GM12801 (cell line): Measurements from ENCODE around the gene PTPRN2.

ENCODE experiments used
- TF ChIP-seq, protein P1 (sequence below): IDR thresholded peaks from one replicate; pipeline ENCODE4 v1.5.1; 2011; ENCODE audit warnings: control low read depth; ENCODE audit not compliant: insufficient read length; ENCODE audit errors: extremely low read depth

The PTPRN2 gene

DNA sequence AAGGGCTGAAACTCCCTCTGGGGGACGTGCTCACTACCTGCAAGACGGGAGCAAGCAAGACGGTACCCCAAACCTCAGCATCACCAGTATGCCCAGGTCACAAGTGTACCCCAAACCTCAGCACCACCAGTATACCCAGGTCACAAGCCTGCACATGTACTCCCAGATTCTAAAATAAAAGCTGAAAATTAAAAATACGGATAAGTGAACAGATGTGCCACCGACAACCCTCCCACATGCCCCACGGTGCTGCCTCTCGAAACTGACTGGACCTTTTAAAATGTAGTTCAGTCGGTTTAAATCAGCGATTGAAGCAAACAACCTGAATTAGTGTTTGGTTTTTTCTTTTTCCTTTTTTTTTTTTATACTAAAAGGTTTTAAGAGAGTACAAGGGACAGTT is 684.3 kb downstream of the PTPRN2 start:
- TF ChIP-seq, protein P1, sequence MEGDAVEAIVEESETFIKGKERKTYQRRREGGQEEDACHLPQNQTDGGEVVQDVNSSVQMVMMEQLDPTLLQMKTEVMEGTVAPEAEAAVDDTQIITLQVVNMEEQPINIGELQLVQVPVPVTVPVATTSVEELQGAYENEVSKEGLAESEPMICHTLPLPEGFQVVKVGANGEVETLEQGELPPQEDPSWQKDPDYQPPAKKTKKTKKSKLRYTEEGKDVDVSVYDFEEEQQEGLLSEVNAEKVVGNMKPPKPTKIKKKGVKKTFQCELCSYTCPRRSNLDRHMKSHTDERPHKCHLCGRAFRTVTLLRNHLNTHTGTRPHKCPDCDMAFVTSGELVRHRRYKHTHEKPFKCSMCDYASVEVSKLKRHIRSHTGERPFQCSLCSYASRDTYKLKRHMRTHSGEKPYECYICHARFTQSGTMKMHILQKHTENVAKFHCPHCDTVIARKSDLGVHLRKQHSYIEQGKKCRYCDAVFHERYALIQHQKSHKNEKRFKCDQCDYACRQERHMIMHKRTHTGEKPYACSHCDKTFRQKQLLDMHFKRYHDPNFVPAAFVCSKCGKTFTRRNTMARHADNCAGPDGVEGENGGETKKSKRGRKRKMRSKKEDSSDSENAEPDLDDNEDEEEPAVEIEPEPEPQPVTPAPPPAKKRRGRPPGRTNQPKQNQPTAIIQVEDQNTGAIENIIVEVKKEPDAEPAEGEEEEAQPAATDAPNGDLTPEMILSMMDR, result no peak

DNA sequence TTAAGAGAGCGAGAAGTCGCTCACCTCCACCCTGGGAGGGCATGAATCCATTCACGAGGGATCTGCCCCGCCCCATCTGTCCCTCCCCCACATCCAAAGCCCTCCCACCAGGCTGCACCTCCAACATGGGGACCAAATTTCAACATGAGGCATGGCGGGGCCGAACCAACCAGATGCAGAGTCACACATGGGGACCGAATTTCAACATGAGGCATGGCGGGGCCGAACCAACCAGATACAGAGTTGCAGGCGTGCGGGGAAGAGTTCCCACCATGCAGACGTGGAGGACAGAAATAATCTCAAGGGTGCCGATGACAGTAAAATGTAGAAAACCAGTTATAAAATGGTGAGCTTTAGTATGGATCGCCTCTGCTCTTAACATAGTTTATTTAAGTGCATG is 686.5 kb downstream of the PTPRN2 start:
- TF ChIP-seq, protein P1, result no peak

DNA sequence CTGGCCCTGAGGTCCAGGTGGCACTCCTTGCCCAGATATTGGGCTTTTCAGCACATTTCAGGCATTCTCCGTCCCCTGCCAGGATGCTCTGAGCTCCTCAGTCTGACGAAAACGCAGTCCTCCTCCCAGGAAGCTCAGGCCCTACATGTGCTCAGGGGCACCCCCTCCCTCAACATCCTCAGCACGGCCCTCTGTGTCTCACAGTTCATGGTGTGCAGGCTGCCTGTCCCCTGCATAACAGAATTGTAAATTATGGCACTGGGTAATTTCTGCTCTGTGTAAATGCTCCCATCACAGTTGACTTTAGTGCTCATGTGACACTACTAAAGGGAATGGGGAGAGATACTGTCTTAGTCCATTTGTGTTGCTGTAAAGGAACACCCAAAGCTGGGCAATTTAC is 687.1 kb downstream of the PTPRN2 start:
- TF ChIP-seq, protein P1, result no peak

DNA sequence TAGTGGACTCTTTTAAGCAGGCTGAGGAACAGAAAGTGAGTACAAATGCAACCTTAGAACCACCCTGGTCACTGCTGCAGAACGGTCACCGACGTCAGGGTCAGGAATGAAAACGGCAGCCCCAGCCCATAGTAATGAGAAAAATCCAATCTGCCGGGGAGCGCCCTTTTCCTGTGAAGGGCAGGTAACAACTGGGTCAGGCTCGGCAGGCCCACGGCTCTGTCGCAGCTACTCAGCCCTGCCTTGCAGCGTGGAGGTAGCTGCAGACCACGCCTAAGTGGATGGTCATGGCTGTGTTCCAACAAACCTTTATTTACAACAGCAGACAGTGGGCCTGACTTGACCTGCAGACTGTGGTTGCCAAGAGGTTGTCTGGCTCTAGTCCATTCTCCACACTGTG is 687.6 kb downstream of the PTPRN2 start:
- TF ChIP-seq, protein P1, result no peak

DNA sequence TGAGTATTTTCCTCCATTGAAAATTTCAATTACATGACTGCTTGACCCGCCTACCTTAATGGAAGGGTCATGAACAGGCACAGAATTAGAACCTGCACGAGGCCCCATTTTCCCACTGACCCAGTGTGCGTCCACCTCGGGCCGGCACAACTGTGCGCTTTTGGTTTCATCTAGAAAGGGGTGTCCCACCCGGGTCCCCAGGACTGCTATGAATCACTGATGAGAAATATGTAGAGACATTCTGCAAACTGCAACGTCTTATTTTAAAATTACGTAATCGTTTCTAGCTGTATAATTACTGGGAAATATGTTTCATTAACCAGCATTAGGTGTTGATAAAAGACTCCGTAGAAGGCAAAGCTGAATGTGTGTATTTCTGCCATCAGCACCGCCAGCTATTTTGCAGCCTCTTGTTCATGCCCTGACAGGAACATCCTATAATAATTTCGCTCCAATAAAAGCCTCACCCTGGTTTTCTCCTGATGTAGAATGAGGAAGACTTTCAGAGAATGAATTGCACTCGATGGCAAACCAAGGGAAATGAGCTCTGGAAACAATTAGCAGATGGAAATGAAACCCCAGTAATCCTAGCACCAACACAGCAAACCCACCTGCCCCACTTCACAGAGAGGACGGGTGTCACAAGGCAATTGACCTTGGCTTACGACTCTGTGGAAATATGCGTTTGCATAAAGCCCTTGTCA is 688.7 kb downstream of the PTPRN2 start:
- TF ChIP-seq, protein P1, result no peak

DNA sequence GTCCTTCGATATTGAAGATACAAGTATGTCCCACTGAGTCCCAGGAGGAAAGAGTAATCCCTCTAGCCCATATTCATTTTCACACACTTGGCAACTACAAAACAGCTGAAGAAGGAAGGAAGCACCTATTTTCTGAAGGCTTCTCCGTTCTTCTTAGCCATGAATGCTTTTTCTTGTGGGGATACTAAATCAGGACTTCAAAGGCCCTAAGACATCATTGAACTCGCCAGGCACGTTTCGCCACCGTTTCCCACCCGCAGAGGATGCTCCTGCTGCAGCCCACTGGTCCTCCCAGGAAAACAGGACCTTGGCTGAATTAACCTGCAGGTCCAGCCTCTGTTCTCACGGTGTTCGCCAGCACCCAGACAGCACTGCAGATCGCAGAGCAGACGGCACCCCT is 689.4 kb downstream of the PTPRN2 start:
- TF ChIP-seq, protein P1, result no peak

DNA sequence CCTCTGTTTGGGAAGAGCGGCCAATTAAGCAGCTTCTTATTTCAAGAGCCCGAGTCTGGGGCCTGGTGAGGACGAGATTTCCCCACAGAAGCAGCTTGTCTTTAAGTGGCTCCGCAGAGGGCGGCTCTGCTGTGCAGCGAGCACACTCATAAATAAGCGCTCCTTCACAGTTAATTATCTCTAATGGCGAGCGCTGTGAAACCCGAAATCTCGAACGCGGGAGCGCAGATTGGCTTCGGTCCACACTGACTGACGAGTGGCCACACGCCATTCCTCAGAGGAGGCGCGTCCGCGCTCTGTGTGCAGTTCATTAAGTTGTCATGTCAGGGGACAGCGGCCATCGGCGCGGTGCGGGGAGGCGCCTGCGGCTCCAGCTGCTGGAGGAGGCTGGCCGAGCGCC is 689.9 kb downstream of the PTPRN2 start:
- TF ChIP-seq, protein P1, result no peak
